Fibroblast of upper back skin (primary cell): ENCODE measurements around the gene MPLKIP.
"Not testable (repeated sequence)": the region's sequence is repeated elsewhere in the genome, so short reads cannot be mapped to it uniquely, and the experiment has no call there.

Source experiments
- DNase-seq: peaks from one replicate; pipeline ENCODE4 v3.0.0-alpha.2; 2013

The MPLKIP gene

GRCh38 chr7:40134428-40135316 lies at the start of gene MPLKIP, which contains the start of gene SUGCT:
Gene MPLKIP (minus strand): TSS chr7:40134622. CDS start chr7:40134567, 55 bp downstream.
Gene SUGCT (plus strand): TSS chr7:40135005.
- DNase-seq: peak; percentile 84

- no peak for DNase-seq
These were observed 48.0 kb upstream of the MPLKIP start for GRCh38 chr7:40182452-40182851.

GRCh38 chr7:40177071-40177470 lies 42.6 kb upstream of the MPLKIP start:
- DNase-seq: no peak

GRCh38 chr7:40175725-40176510 lies 41.5 kb upstream of the MPLKIP start:
- peak; percentile 76 for DNase-seq

GRCh38 chr7:40175256-40175655 lies 40.8 kb upstream of the MPLKIP start:
- DNase-seq: not testable (repeated sequence)

GRCh38 chr7:40173121-40173520 lies 38.7 kb upstream of the MPLKIP start:
- not testable (repeated sequence) for DNase-seq

- DNase-seq: not testable (repeated sequence)
These were observed 33.8 kb upstream of the MPLKIP start for GRCh38 chr7:40168266-40168665.

GRCh38 chr7:40167291-40167690 lies 32.9 kb upstream of the MPLKIP start:
- DNase-seq: no peak

GRCh38 chr7:40165216-40165615 lies 30.8 kb upstream of the MPLKIP start:
- DNase-seq: no peak

GRCh38 chr7:40162516-40162915 lies 28.1 kb upstream of the MPLKIP start:
- peak; percentile 7 for DNase-seq

GRCh38 chr7:40156988-40157387 lies 22.6 kb upstream of the MPLKIP start:
- DNase-seq: no peak

- no peak for DNase-seq
These were observed 17.1 kb upstream of the MPLKIP start for GRCh38 chr7:40151504-40151903.

- DNase-seq: no peak
These were observed 14.2 kb upstream of the MPLKIP start for GRCh38 chr7:40148671-40149070.

GRCh38 chr7:40148247-40148580 lies 13.8 kb upstream of the MPLKIP start:
- DNase-seq: not testable (repeated sequence)

- peak; percentile 41 for DNase-seq
These were observed 13.2 kb upstream of the MPLKIP start for GRCh38 chr7:40147371-40148246.

- DNase-seq: not testable (repeated sequence)
These were observed 11.2 kb upstream of the MPLKIP start for GRCh38 chr7:40145596-40146130.

- not testable (repeated sequence) for DNase-seq
These were observed 7.5 kb upstream of the MPLKIP start for GRCh38 chr7:40141916-40142315.

GRCh38 chr7:40139891-40140290 lies 5.5 kb upstream of the MPLKIP start:
- DNase-seq: not testable (repeated sequence)

GRCh38 chr7:40138973-40139372 lies 4.6 kb upstream of the MPLKIP start:
- DNase-seq: no peak

- DNase-seq: no peak
These were observed 3.1 kb upstream of the MPLKIP start for GRCh38 chr7:40137563-40137962.

GRCh38 chr7:40135317-40135610 lies 842 bp upstream of the MPLKIP start:
- peak; percentile 8 for DNase-seq

GRCh38 chr7:40133561-40134427 lies 628 bp downstream of the MPLKIP start:
- DNase-seq: peak; percentile 36
